ENCODE data around the gene ZMYM5. TPM values are rescaled to one million over a fixed set of nuclear protein-coding genes. Genes with fewer than 3 reads are reported as not detected.

Gene ZMYM5
- total and polyA plus RNA-seq, 9 of the 15 experiments (the other 6 are each of a cell fraction or from before 2014, with no cell fraction given) = 5.4 to 11.9 (median 7.8) TPM

DNA sequence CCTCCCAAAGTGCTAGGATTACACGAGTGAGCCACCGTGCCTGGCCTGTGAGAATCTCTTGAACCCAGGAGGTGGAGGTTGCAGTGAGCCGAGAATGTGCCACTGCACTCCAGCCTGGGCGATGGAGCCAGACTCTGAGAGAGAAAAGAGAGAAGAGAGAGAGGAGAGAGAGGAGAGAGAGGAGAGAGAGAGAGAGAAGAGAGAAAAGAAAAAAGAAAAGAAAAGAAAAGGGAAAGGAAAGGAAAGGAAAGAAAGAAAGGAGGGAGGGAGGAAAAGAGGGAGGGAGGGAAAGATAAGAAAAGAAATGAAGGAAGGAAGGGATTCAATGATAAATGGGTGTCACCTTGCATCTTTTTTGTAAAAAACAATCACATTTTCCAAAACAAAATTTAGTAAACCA lies 57.7 kb downstream of the ZMYM5 start:
- no peaks in the 10 kb centered on the region for H3K4me1 ChIP-seq (replicated peaks in 1 of 2; ENCODE audit: control insufficient read depth in 2 of 2, insufficient read depth in 2 of 2, low read length in 2 of 2)
- H3K27me3 ChIP-seq (ENCODE audit: control insufficient read depth in 2 of 2, insufficient read depth in 2 of 2, low read length in 2 of 2) = no peaks in the 10 kb centered on the region
- H4K20me1 ChIP-seq (replicated peaks; ENCODE audit: control insufficient read depth, insufficient read depth, low read length) = no peaks in the 10 kb centered on the region
- intact Hi-C loops (cut with micrococcal nuclease) (no loop called here), in situ Hi-C loops (cut with MboI) (no loop called here)
- no peaks in the 10 kb centered on the region for H3K9me3 ChIP-seq (replicated peaks; ENCODE audit: control insufficient read depth, insufficient read depth, low read depth, low read length)
- DNase-seq (ENCODE audit: extremely low read depth in 1 of 4, low spot score in 3 of 4) (no peak), ATAC-seq (no peak), FAIRE-seq (no peak)
- H3K9me1 ChIP-seq (ENCODE audit: control insufficient read depth, insufficient read depth, low read length) = no peaks in the 10 kb centered on the region
- ChIA-PET POLR2A (no interaction called here), CTCF (ENCODE audit: low intra/inter-chr PET ratio) (no interaction called here)
- no peak overlapping the region for H3K4me2 ChIP-seq (ENCODE audit: insufficient read depth, low read length)
- H3K4me3 ChIP-seq = no peak overlapping the region
- H2AFZ ChIP-seq (ENCODE audit: low read depth, low read length) = no peak overlapping the region
- H3K9ac ChIP-seq (ENCODE audit: insufficient read depth in 1 of 2, low read depth in 2 of 2, low read length in 2 of 2) = no peak overlapping the region
- WGBS (ENCODE audit: insufficient coverage, low coverage, missing lambda C conversion rate) = 50% methylated on average over 2 of the region's 4 CpGs
- TF ChIP-seq TCF7L2 (IDR thresholded peaks at IDR 0.05; ENCODE audit: low read depth, low read length) (no peak), ZC3H11A (IDR thresholded peaks at IDR 0.05; ENCODE audit: low read depth, low read length) (no peak)
- BruUV-seq (replicated peaks) = no TSS peak
- no peaks in the 10 kb centered on the region for H3K79me2 ChIP-seq (ENCODE audit: control insufficient read depth, insufficient read depth, low read length)
- H3K27ac ChIP-seq (ENCODE audit: extremely low read depth, low read depth, low read length) = no peak overlapping the region
- no peaks in the 10 kb centered on the region for H3K36me3 ChIP-seq (ENCODE audit: control insufficient read depth, insufficient read depth, low read length)

DNA sequence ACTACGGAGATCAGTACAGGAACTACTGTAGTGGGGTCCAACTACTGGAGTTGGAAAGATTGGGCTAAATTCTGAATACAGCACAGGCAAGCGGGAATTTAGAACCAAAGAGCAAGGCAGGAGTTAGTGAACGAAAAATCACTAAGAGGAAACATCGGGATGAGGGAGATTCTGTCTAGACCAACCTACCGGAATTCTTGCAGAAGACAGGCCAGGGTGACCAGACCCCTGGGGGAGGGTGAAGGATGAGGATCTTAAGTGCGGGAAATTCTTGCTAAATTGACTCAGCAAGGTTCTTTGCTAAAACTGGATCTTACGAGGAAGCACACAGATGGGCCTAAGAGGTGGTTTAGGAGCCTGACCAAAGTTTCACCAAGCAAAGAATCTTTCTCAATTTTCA lies 67.5 kb downstream of the ZMYM5 start:
- Histone ChIP-seq H3K27ac (ENCODE audit: extremely low read depth, low read depth, low read length) (no peak overlapping the region), H3K27me3 (ENCODE audit: control insufficient read depth in 2 of 2, insufficient read depth in 2 of 2, low read length in 2 of 2) (no peaks in the 10 kb centered on the region), H3K4me1 (replicated peaks in 1 of 2; ENCODE audit: control insufficient read depth in 2 of 2, insufficient read depth in 2 of 2, low read length in 2 of 2) (no peaks in the 10 kb centered on the region), H3K79me2 (ENCODE audit: control insufficient read depth, insufficient read depth, low read length) (no peaks in the 10 kb centered on the region), H3K9ac (ENCODE audit: insufficient read depth in 1 of 2, low read depth in 2 of 2, low read length in 2 of 2) (no peak overlapping the region), H3K4me3 (no peak overlapping the region), H3K4me2 (ENCODE audit: insufficient read depth, low read length) (no peak overlapping the region), H2AFZ (ENCODE audit: low read depth, low read length) (no peak overlapping the region), H4K20me1 (replicated peaks; ENCODE audit: control insufficient read depth, insufficient read depth, low read length) (no peaks in the 10 kb centered on the region), H3K9me3 (replicated peaks; ENCODE audit: control insufficient read depth, insufficient read depth, low read depth, low read length) (no peaks in the 10 kb centered on the region), H3K9me1 (ENCODE audit: control insufficient read depth, insufficient read depth, low read length) (no peaks in the 10 kb centered on the region), H3K36me3 (ENCODE audit: control insufficient read depth, insufficient read depth, low read length) (no peaks in the 10 kb centered on the region)
- WGBS (ENCODE audit: insufficient coverage, low coverage, missing lambda C conversion rate) = 48% methylated on average over 7 of the region's 7 CpGs
- FAIRE-seq (no peak), ATAC-seq (no peak), DNase-seq (ENCODE audit: extremely low read depth in 1 of 4, low spot score in 3 of 4) (no peak)
- intact Hi-C loops (cut with micrococcal nuclease) = no loop called here
- BruUV-seq (replicated peaks) = no TSS peak
- in situ Hi-C loops (cut with MboI) = no loop called here
- ChIA-PET POLR2A (no interaction called here), CTCF (ENCODE audit: low intra/inter-chr PET ratio) (no interaction called here)
- TF ChIP-seq ZNF507 (tag; conservative IDR thresholded peaks at IDR 0.05) = no peak
